ENCODE measurements around the gene ADAM22. TPM values are rescaled to one million over a fixed set of nuclear protein-coding genes. Genes with fewer than 3 reads are reported as not detected.
"Not testable (repeated sequence)": the region's sequence is repeated elsewhere in the genome, so short reads cannot be mapped to it uniquely, and the experiment has no call there.

Gene ADAM22
- 1.3 and 2.4 TPM in 2 replicates for total RNA-seq (ENCODE audit: low replicate concordance)

DNA sequence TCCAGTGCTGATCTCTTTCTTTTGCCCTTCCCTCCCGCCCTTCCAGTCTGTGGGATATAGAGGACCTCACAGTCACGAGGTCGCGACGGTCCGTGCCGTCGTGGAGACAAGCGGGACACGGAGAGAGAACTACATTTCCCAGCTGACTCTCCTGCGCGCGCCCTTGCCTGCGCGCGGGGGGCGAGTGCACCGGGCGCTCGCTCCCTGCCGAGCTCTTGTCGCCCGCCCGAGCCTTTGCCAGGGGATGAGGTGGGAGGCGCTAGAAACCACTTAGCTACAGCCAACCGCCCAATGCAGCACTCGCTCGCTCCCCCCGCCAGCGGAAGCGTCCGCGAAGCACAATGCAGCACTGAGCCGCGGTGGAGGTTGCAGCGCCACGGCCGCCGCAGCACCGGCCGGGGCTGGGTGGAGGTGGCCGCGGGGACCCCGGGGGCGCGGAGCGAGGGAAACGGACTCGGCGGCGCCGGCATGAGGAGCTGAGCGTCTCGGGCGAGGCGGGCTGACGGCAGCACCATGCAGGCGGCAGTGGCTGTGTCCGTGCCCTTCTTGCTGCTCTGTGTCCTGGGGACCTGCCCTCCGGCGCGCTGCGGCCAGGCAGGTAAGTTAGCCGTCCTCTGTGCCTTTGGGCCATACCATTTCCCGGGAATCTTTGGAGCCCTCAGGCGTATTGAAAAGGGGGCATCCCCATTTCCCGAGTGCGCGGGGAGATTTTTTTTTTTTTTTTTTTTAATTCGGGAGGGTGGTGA lies at the start of gene ADAM22:
ADAM22 (plus strand) TSS at position 299 of the 746 bp plus-strand sequence; CDS start at position 514, 215 bp downstream.
- peak within 1 kb of the TSS; percentile 73 for H3K4me3 ChIP-seq (ENCODE audit: low read depth, low read length)
- TF ChIP-seq CTCF (IDR thresholded peaks at IDR 0.05; ENCODE audit: insufficient read depth, low read length): no peak

DNA sequence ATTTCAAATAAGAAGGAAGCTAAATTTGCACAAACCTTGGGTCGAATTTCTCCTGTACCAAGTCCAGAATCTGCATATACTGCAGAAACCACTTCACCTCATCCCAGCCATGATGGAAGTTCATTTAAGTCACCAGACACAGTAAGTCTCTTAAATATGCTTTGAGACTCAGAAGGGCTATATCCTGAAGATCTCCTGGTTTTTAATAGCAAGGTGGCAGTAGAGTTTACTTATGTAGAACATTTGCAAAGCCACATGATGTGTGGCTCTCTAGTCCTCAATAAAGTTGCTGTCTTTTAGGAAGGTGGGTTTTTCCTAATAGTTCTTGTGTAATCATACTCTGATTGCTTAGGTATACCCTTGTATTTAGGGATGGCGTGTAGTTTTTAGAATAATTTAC lies 49.0 kb upstream of the ADAM22 start:
- H3K4me3 ChIP-seq (ENCODE audit: low read depth, low read length): no peak overlapping the region
- TF ChIP-seq CTCF (IDR thresholded peaks at IDR 0.05; ENCODE audit: insufficient read depth, low read length): no peak
- DNase-seq (ENCODE audit: low read depth): no peak

More for the DNA sequence above, at the start of gene ADAM22:
- DNase-seq (ENCODE audit: low read depth): peak; percentile 61

DNA sequence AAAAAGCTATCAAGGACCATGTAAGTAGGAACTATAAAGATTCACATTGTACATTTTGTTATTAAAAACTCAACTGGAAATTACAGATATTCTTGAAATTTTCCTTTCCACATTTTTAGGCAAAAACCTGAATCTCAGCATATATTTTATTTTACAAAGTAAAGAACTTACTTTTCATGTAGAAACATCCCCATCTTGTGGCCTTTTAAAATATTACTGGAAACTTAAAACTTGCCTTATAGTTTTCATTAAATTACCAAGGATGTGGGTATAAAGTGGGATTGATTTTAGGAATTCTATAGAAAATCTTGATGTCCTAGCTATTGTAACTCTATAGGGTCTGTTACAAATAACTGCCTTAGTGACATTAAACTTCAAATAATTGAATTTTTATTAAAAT lies 47.2 kb upstream of the ADAM22 start:
- DNase-seq (ENCODE audit: low read depth): peak; percentile 76
- H3K4me3 ChIP-seq (ENCODE audit: low read depth, low read length): no peak overlapping the region
- peak; percentile 33 for TF ChIP-seq CTCF (IDR thresholded peaks at IDR 0.05; ENCODE audit: insufficient read depth, low read length)

- DNase-seq (ENCODE audit: low read depth): no peak
- no peak overlapping the region for H3K4me3 ChIP-seq (ENCODE audit: low read depth, low read length)
- no peak for TF ChIP-seq CTCF (IDR thresholded peaks at IDR 0.05; ENCODE audit: insufficient read depth, low read length)
These were observed 38.7 kb upstream of the ADAM22 start for GRCh38 chr7:87895363-87895762.

DNA sequence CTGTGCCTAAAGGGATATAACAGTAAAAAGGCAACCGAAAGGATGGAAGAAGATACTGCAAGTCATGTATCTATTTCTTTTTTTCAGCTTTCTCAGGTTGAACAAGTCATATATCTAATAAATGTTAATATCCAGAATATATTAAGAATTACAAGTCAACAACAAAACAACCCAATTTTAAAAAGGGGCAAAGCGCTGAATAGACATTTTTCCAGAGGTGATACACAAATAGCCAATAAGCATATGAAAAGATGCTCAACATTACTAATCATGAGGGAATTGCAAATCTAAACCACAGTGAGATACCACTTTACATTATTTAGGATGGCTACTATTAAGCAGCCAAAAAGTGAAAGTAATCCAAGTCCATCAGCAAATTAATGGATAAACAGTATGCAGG lies 34.8 kb upstream of the ADAM22 start:
- no peak for TF ChIP-seq CTCF (IDR thresholded peaks at IDR 0.05; ENCODE audit: insufficient read depth, low read length)
- DNase-seq (ENCODE audit: low read depth): no peak
- H3K4me3 ChIP-seq (ENCODE audit: low read depth, low read length): no peak overlapping the region

- peak; percentile 13 for DNase-seq (ENCODE audit: low read depth)
These were observed 26.7 kb upstream of the ADAM22 start for GRCh38 chr7:87907136-87907906.

GRCh38 chr7:87908814-87909213 lies 25.2 kb upstream of the ADAM22 start:
- not testable (repeated sequence) for DNase-seq (ENCODE audit: low read depth); H3K4me3 ChIP-seq (ENCODE audit: low read depth, low read length)

More at GRCh38 chr7:87907136-87907906, 26.7 kb upstream of the ADAM22 start:
- not testable (repeated sequence) for H3K4me3 ChIP-seq (ENCODE audit: low read depth, low read length)

Measured in fibroblast of the aortic adventitia (primary cell).